Muscle of arm (tissue), 14 donors: ENCODE measurements around the gene OR5T2. TPM values are rescaled to one million over a fixed set of nuclear protein-coding genes. Genes with fewer than 3 reads are reported as not detected.
"Not testable (repeated sequence)": the region's sequence is repeated elsewhere in the genome, so short reads cannot be mapped to it uniquely, and the experiment has no call there.

Source experiments
- DNase-seq: peaks from one replicate; pipeline ENCODE4 v3.0.0-alpha.2; 2013
- long read RNA-seq, 11 donors: transcript quantifications; one replicate each; lab custom pipeline, GENCODE V29; 2026
- polyA plus RNA-seq, 12 donors: library from polyadenylated mRNA; unstranded; fragments of 120-200 nt; gene quantifications; one replicate each; pipeline ENCODE4 v1.2.1, GENCODE V29; 2013; ENCODE audit not compliant: insufficient read length in 12 of 12

The OR5T2 gene
- not detected for polyA plus RNA-seq
- long read RNA-seq, donor 1, result 0 reads
- long read RNA-seq, donor 2, result 0 reads
- long read RNA-seq, donor 3, result 0 reads
- long read RNA-seq, donor 4, result 0 reads
- long read RNA-seq, donor 5, result 0 reads
- long read RNA-seq, donor 6, result 0 reads
- long read RNA-seq, donor 7, result 0 reads
- long read RNA-seq, donor 8, result 0 reads
- long read RNA-seq, donor 9, result 0 reads
- long read RNA-seq, donor 10, result 0 reads
- long read RNA-seq, donor 11, result 0 reads

DNA sequence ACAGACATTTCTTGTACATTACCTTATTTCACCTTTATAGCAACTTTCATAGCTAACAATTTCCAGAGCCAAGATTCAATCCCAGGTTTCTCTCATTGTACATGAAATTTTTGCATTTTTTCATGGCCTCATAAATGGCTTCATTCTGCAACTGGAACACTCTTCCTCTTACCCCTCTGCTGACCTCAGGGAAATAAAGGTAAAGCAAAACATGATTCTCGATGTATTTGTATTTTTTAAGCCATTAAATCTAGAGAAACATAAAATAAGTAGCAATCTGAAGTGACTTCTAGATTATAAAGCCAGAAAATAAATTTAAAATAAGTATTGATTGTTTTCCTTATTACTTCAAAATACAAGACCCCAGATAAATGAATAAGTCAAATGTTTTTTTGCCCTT, at the start of gene OR5T2:
TSS of gene OR5T2 (minus strand) at position 101 of the 400 bp plus-strand sequence. CDS start 1,193 bp downstream, outside the sequence.
- no peak for DNase-seq

GRCh38 chr11:56273854-56274253, 39.8 kb upstream of the OR5T2 start, which contains the start of gene OR5T1:
TSS of gene OR5T1 (plus strand) at chr11:56274154. CDS start at chr11:56275639, 1,485 bp downstream.
- no peak for DNase-seq

DNA sequence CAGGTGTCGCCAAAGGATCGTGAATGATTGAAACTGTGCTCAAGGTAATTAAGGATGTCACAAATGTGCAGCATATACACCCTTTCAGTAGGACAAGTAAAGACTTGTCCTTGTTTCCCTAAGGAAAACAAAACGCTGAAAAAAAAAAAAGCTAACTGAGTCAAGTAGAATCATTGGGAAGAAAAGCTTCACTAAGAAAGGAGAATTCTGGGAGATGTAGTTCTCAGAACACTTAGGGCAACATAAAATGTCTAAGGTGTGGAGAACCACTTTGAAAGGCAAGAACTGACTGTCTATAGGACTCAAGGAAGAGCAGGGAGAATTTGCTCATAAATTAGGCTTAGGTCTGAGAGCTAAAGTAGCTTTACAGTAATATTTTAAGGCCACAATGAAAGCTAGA, 37.0 kb upstream of the OR5T2 start:
- DNase-seq, result no peak

GRCh38 chr11:56251954-56252353, 17.9 kb upstream of the OR5T2 start, which contains the start of gene OR5T3:
TSS of gene OR5T3 (plus strand) at chr11:56252254. CDS start at chr11:56252254, 0 bp downstream.
- DNase-seq, result no peak

GRCh38 chr11:56219735-56220134, 14.3 kb downstream of the OR5T2 start:
- not testable (repeated sequence) for DNase-seq

- DNase-seq, result no peak
Measured at GRCh38 chr11:56214537-56214936, 19.5 kb downstream of the OR5T2 start.

DNA sequence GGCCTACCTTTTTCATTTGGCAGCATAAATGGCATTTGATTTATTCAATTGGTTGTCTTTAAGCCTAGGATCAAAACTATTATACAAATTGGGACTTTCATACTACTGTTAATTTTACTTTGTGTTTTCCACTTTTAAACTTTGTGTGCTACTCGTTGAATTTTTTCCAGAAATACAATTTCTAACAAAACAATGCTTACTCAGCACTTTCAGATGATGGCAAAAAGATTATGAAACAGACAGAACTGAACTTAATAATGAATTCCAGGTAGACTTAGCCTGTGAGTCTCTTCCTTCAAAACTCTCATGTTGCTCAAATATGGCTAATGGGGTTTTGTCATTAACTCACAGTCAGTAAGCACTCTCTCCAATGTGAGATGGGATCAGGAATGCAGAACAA, 26.3 kb downstream of the OR5T2 start:
- no peak for DNase-seq

DNA sequence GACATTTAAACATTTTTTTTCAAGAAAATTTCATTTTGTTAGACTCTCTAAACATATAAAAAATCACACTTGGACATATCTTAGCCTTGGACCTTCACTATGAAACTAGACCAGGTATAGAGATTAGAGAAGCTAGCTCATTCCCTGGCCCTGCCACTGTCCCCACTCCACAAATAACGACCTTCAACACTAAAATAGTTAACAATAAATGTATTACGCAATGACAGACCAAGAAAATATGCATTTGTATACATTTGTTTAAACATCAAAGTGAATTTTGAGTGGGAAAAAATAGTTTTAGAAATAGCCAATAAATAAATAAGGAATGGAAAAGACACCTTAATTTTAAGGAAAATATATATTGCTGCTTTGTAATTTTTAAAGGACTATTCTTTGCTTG, 36.7 kb downstream of the OR5T2 start:
- DNase-seq, result no peak

DNA sequence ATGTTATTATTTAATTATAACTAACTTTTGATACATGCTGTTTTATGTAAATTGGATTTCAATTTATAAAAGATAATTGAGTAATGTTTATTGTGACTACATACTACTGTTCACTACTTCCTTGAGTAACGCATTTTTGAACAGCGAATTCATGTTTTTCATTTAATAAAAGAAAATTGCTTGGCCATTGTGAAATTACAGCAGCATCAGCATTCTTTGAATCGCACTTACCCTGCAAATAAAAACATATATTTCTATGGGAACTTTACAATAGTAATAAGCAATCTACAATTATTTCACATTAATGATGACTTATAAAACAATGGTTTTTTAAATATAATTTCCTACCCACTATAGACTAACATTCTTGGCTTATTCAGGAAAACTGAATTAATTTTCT, 37.4 kb downstream of the OR5T2 start:
- DNase-seq, result no peak

- DNase-seq, result no peak
Measured at GRCh38 chr11:56188602-56189001, 45.5 kb downstream of the OR5T2 start.

DNA sequence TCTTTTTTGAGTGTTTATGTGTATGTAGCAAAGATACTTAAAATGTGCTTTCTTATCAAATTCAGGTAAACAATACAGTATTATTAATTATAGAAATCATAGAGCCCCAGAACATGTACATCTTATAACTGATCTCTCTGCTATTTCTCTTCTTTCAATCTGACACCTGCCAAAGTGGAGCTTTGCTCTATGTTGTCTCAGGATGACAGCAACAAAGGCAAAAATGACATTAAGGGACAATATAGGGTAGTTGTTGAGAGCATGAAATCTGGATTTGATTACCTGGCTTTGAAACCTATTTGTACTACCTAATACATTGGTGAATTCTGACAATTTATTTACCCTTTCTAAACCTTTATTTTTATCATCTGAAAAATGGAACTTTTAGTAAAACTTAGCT, 50.6 kb downstream of the OR5T2 start:
- no peak for DNase-seq

Other genes starting within 250 kb of the OR5T2 start
- gene OR5F1, start 239.6 kb downstream of the OR5T2 start, polyA plus RNA-seq, result not detected
- gene OR5AS1, start 206.6 kb downstream of the OR5T2 start, polyA plus RNA-seq, result under 1 TPM in 5 of 12 donors, not detected in 7; 0.01 to 0.07 (median 0.03) TPM
- gene OR8I2, start 140.9 kb downstream of the OR5T2 start, polyA plus RNA-seq, result not detected
- under 1 TPM in 1 of 12 donors, not detected in 11; 0.05 TPM for gene OR8H2, start 130.6 kb downstream of the OR5T2 start, polyA plus RNA-seq
- gene OR8H3, start 111.9 kb downstream of the OR5T2 start, polyA plus RNA-seq, result not detected
- not detected for gene OR8J3, start 94.1 kb downstream of the OR5T2 start, polyA plus RNA-seq
- not detected for gene OR8K5, start 73.9 kb downstream of the OR5T2 start, polyA plus RNA-seq
- gene OR5J2, start 57.6 kb downstream of the OR5T2 start, polyA plus RNA-seq, result not detected
- not detected for gene OR5T3, start 18.0 kb upstream of the OR5T2 start, polyA plus RNA-seq
- not detected for gene OR5T1, start 39.9 kb upstream of the OR5T2 start, polyA plus RNA-seq
- not detected for gene OR8H1, start 58.0 kb upstream of the OR5T2 start, polyA plus RNA-seq
- not detected for gene OR8K3, start 80.9 kb upstream of the OR5T2 start, polyA plus RNA-seq
- gene OR8K1, start 111.8 kb upstream of the OR5T2 start, polyA plus RNA-seq, result not detected
- not detected for gene OR8J1, start 120.0 kb upstream of the OR5T2 start, polyA plus RNA-seq
- gene OR8U1, start 141.4 kb upstream of the OR5T2 start, polyA plus RNA-seq, result not detected
- gene OR5AL1, start 178.4 kb upstream of the OR5T2 start, polyA plus RNA-seq, result not detected
- not detected for gene OR5M3, start 239.1 kb upstream of the OR5T2 start, polyA plus RNA-seq